Erythroblast (primary cell): ENCODE measurements around the gene CBLC.

Experiments
- GATA1 ChIP-seq: IDR thresholded peaks from 2 replicates; pipeline ENCODE4 v1.6.1; 2011; ENCODE audit warnings: low read depth, mild to moderate bottlenecking, control low read depth, low read length, moderate library complexity
- POLR2A ChIP-seq: IDR thresholded peaks from 2 replicates; pipeline ENCODE4 v1.6.1; 2011; ENCODE audit warnings: mild to moderate bottlenecking, low read length

GRCh38 chr19:44818466-44819031, 40.9 kb downstream of the CBLC start:
- TF ChIP-seq POLR2A (no peak), GATA1 (no peak)
